ENCODE measurements around the gene GPR132. TPM values are rescaled to one million over a fixed set of nuclear protein-coding genes. Genes with fewer than 3 reads are reported as not detected.
"Not testable (repeated sequence)": the region's sequence is repeated elsewhere in the genome, so short reads cannot be mapped to it uniquely, and the experiment has no call there.

Gene GPR132
- total and polyA plus RNA-seq, 2 donors from 2014 or later, result 0.17 to 4.2 TPM

- no peak overlapping the region for H3K27ac ChIP-seq (ENCODE audit: low read depth in 2 of 2, low read length in 2 of 2)
- no peak overlapping the region for H3K9ac ChIP-seq (ENCODE audit: low read length in 3 of 3)
- H3K4me3 ChIP-seq (ENCODE audit: low read length in 3 of 3), result no peak overlapping the region
- H3K27me3 ChIP-seq (ENCODE audit: control insufficient read depth, insufficient read depth, low read length), result no peaks in the 10 kb centered on the region
- H3K36me3 ChIP-seq (ENCODE audit: control insufficient read depth in 2 of 3, insufficient read depth in 3 of 3, low read length in 3 of 3), result no peaks in the 10 kb centered on the region
- no peaks in the 10 kb centered on the region for H3K9me3 ChIP-seq (ENCODE audit: control insufficient read depth in 2 of 3, insufficient read depth in 1 of 3, low read length in 3 of 3)
- FAIRE-seq (no peak), DNase-seq (no peak)
- intact Hi-C loops (cut with DNase I), result no loop called here
- TF ChIP-seq CTCF (IDR thresholded peaks at IDR 0.05; ENCODE audit: borderline replicate concordance, extremely low read depth, insufficient read depth), result no peak
- H3K4me1 ChIP-seq (ENCODE audit: control insufficient read depth in 2 of 3, insufficient read depth in 2 of 3, low read depth in 1 of 3, low read length in 3 of 3), result peaks cover 0 to 6% (median 0%) of the 10 kb centered on the region in 3 donors
These were observed 17.5 kb upstream of the GPR132 start for GRCh38 chr14:105082703-105083102.

GRCh38 chr14:105081473-105081872 is 16.2 kb upstream of the GPR132 start:
- H3K4me3 ChIP-seq (ENCODE audit: low read length in 3 of 3); H3K27ac ChIP-seq (ENCODE audit: low read depth in 2 of 2, low read length in 2 of 2): not testable (repeated sequence)

GRCh38 chr14:105080161-105080560 is 14.9 kb upstream of the GPR132 start:
- FAIRE-seq (no peak), DNase-seq (no peak)
- no peak overlapping the region for H3K9ac ChIP-seq (ENCODE audit: low read length in 3 of 3)
- no peaks in the 10 kb centered on the region for H3K9me3 ChIP-seq (ENCODE audit: control insufficient read depth in 2 of 3, insufficient read depth in 1 of 3, low read length in 3 of 3)
- no peak for TF ChIP-seq CTCF (IDR thresholded peaks at IDR 0.05; ENCODE audit: borderline replicate concordance, extremely low read depth, insufficient read depth)
- H3K4me3 ChIP-seq (ENCODE audit: low read length in 3 of 3), result no peak overlapping the region
- H3K27ac ChIP-seq (ENCODE audit: low read depth in 2 of 2, low read length in 2 of 2), result no peak overlapping the region
- no peaks in the 10 kb centered on the region for H3K36me3 ChIP-seq (ENCODE audit: control insufficient read depth in 2 of 3, insufficient read depth in 3 of 3, low read length in 3 of 3)
- H3K27me3 ChIP-seq (ENCODE audit: control insufficient read depth, insufficient read depth, low read length), result no peaks in the 10 kb centered on the region
- intact Hi-C loops (cut with DNase I), result no loop called here
- no peaks in the 10 kb centered on the region for H3K4me1 ChIP-seq (ENCODE audit: control insufficient read depth in 2 of 3, insufficient read depth in 2 of 3, low read depth in 1 of 3, low read length in 3 of 3)

More at GRCh38 chr14:105081473-105081872, 16.2 kb upstream of the GPR132 start:
- H3K4me1 ChIP-seq (ENCODE audit: control insufficient read depth in 2 of 3, insufficient read depth in 2 of 3, low read depth in 1 of 3, low read length in 3 of 3); intact Hi-C loops (cut with DNase I); H3K27me3 ChIP-seq (ENCODE audit: control insufficient read depth, insufficient read depth, low read length); H3K9ac ChIP-seq (ENCODE audit: low read length in 3 of 3); H3K36me3 ChIP-seq (ENCODE audit: control insufficient read depth in 2 of 3, insufficient read depth in 3 of 3, low read length in 3 of 3); H3K9me3 ChIP-seq (ENCODE audit: control insufficient read depth in 2 of 3, insufficient read depth in 1 of 3, low read length in 3 of 3); DNase-seq; FAIRE-seq: not testable (repeated sequence)

GRCh38 chr14:105078294-105078693 is 13.1 kb upstream of the GPR132 start:
- no peaks in the 10 kb centered on the region for H3K36me3 ChIP-seq (ENCODE audit: control insufficient read depth in 2 of 3, insufficient read depth in 3 of 3, low read length in 3 of 3)
- H3K9me3 ChIP-seq (ENCODE audit: control insufficient read depth in 2 of 3, insufficient read depth in 1 of 3, low read length in 3 of 3), result no peaks in the 10 kb centered on the region
- intact Hi-C loops (cut with DNase I), result no loop called here
- no peak for TF ChIP-seq CTCF (IDR thresholded peaks at IDR 0.05; ENCODE audit: borderline replicate concordance, extremely low read depth, insufficient read depth)
- FAIRE-seq (no peak), DNase-seq (no peak)
- H3K27me3 ChIP-seq (ENCODE audit: control insufficient read depth, insufficient read depth, low read length), result no peaks in the 10 kb centered on the region
- no peak overlapping the region for H3K4me3 ChIP-seq (ENCODE audit: low read length in 3 of 3)
- H3K9ac ChIP-seq (ENCODE audit: low read length in 3 of 3), result no peak overlapping the region
- H3K27ac ChIP-seq (ENCODE audit: low read depth in 2 of 2, low read length in 2 of 2), result no peak overlapping the region
- no peaks in the 10 kb centered on the region for H3K4me1 ChIP-seq (ENCODE audit: control insufficient read depth in 2 of 3, insufficient read depth in 2 of 3, low read depth in 1 of 3, low read length in 3 of 3)
